Panc1 (cell line): Measurements from ENCODE around the gene RAB7A.

Experiments
- CTCF ChIP-seq: fragments of 450-650 bp; IDR thresholded peaks from 2 replicates; pipeline ENCODE4 v1.5.1; 2017; ENCODE audit warnings: mild to moderate bottlenecking
- POLR2AphosphoS5 ChIP-seq: IDR thresholded peaks from 2 replicates; pipeline ENCODE4 v1.6.1; 2012; ENCODE audit warnings: mild to moderate bottlenecking, low read depth, low read length, moderate library complexity

GRCh38 chr3:128723477-128723876 is 2.5 kb upstream of the RAB7A start:
- no peak for TF ChIP-seq POLR2AphosphoS5
- no peak for TF ChIP-seq CTCF
